ENCODE data around the gene HEPH. TPM values are rescaled to one million over a fixed set of nuclear protein-coding genes. Genes with fewer than 3 reads are reported as not detected.
"Not testable (repeated sequence)": the region's sequence is repeated elsewhere in the genome, so short reads cannot be mapped to it uniquely, and the experiment has no call there.

Gene HEPH
- total RNA-seq, result 0.18 TPM in 1 of 2 replicates, not detected in the other

DNA sequence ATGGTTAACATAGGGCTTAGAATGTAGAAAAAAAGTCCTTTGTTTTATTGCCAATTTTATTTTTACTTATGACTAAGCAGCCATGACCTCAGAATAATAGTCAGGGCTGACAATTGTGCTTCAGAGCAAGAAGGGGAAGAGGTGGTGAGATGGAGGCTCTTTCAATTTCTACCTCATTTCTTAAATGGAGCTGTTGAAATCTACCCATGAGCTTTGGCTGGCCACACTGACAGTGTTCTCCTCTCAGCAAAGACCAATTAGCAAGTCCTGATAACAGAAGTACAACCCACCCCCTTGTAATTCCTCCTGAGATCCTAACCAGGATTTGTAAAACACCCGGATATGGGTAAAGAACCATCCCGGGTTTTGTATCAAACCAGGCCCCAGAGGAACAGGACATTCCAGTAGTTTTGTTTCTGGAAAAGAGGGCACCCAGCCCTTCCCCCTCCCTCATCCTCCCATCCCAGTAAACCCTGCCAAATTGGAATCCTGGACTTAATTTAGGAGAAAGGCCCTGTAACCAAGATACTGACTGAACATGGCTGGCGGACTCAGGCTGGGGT is at the start of gene HEPH:
Gene HEPH, plus strand, starts transcription at position 399 of the 563 bp plus-strand sequence. CDS start 6,324 bp downstream, outside the sequence.
- intact Hi-C loops (cut with micrococcal nuclease), result no loop called here

GRCh38 chrX:66118722-66119121 is 45.3 kb upstream of the HEPH start:
- intact Hi-C loops (cut with micrococcal nuclease), result not testable (repeated sequence)

GRCh38 chrX:66121354-66121753 is 42.7 kb upstream of the HEPH start:
- intact Hi-C loops (cut with micrococcal nuclease), result not testable (repeated sequence)

- intact Hi-C loops (cut with micrococcal nuclease), result no loop called here
Measured at GRCh38 chrX:66126662-66127061, 37.4 kb upstream of the HEPH start.

- intact Hi-C loops (cut with micrococcal nuclease), result no loop called here
Measured at GRCh38 chrX:66130469-66130868, 33.6 kb upstream of the HEPH start.

DNA sequence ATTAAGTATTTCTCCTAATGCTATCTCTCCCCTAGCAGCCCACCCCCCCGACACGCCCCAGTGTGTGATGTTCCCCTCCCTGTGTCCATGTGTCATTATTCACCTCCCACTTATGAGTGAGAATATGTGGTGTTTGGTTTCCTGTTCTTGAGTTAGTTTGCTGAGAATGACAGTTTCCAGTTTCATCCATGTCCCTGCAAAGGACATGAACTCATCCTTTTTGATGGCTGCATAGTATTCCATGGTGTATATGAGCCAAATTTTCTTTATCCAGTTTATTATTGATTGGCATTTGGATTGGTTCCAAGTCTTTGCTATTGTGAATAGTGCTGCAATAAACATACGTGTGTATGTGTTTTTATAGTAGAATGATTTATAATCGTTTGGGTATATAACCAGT is 28.8 kb upstream of the HEPH start:
- intact Hi-C loops (cut with micrococcal nuclease), result not testable (repeated sequence)

- intact Hi-C loops (cut with micrococcal nuclease), result no loop called here
Measured at GRCh38 chrX:66142351-66142750, 21.7 kb upstream of the HEPH start.

GRCh38 chrX:66144258-66144657 is 19.8 kb upstream of the HEPH start:
- intact Hi-C loops (cut with micrococcal nuclease), result no loop called here

- intact Hi-C loops (cut with micrococcal nuclease), result no loop called here
Measured at GRCh38 chrX:66149519-66149918, 14.5 kb upstream of the HEPH start.

GRCh38 chrX:66150163-66150562 is 13.9 kb upstream of the HEPH start:
- intact Hi-C loops (cut with micrococcal nuclease), result no loop called here

- intact Hi-C loops (cut with micrococcal nuclease), result no loop called here
Measured at GRCh38 chrX:66162331-66162822, 1.7 kb upstream of the HEPH start.

GRCh38 chrX:66163447-66163846 is 600 bp upstream of the HEPH start:
- intact Hi-C loops (cut with micrococcal nuclease), result no loop called here

GRCh38 chrX:66164470-66164869 is 423 bp downstream of the HEPH start:
- intact Hi-C loops (cut with micrococcal nuclease), result no loop called here

DNA sequence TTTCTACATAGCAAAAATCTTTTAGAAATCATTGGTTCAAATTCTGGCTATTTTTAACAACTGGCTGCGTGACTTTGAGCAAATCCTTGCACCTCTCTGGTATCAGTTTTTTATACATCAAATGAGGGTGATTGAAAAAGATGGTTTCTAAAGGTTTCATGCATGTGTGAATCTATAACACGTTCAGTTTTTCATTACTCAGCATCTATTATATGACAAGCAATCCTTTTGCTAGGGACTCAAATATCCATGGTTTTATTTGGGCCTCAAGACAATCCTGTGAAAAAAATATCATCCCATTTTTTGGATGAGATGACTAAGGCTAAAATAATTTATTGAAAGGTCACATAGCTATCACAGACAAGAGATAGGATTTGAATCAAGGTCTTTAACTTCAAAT is 884 bp downstream of the HEPH start:
- intact Hi-C loops (cut with micrococcal nuclease), result no loop called here

GRCh38 chrX:66166671-66167070 is 2.6 kb downstream of the HEPH start:
- intact Hi-C loops (cut with micrococcal nuclease), result no loop called here

GRCh38 chrX:66167431-66167830 is 3.4 kb downstream of the HEPH start:
- intact Hi-C loops (cut with micrococcal nuclease), result no loop called here

GRCh38 chrX:66176134-66176533 is 12.1 kb downstream of the HEPH start:
- intact Hi-C loops (cut with micrococcal nuclease), result no loop called here

- intact Hi-C loops (cut with micrococcal nuclease), result no loop called here
Measured at GRCh38 chrX:66191563-66191962, 27.5 kb downstream of the HEPH start.

DNA sequence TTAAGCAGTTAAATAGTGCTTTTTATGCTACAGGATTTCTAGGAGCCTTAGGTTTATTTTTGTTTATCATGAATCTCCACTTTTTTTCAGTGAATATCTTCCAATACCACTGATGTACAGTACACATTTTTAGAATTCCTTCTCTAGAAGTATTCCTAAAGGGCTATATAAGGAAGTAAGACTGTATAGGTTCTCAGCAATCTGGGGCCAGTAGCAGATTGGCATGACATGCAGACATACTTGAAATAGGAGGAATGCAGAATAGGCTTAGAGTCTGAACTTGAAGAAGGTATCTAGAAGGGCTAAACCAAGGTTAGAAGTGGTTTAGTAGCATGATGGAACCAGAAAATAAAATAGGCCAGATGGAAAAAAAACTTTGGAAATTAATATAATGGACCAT is 29.8 kb downstream of the HEPH start:
- intact Hi-C loops (cut with micrococcal nuclease), result no loop called here

GRCh38 chrX:66200050-66200664 is 36.1 kb downstream of the HEPH start:
- intact Hi-C loops (cut with micrococcal nuclease), result loop anchor here (2.0 to 5.0 kb wide), 2 partner anchors 207 to 529 kb away; no protein-coding TSS in a partner anchor

DNA sequence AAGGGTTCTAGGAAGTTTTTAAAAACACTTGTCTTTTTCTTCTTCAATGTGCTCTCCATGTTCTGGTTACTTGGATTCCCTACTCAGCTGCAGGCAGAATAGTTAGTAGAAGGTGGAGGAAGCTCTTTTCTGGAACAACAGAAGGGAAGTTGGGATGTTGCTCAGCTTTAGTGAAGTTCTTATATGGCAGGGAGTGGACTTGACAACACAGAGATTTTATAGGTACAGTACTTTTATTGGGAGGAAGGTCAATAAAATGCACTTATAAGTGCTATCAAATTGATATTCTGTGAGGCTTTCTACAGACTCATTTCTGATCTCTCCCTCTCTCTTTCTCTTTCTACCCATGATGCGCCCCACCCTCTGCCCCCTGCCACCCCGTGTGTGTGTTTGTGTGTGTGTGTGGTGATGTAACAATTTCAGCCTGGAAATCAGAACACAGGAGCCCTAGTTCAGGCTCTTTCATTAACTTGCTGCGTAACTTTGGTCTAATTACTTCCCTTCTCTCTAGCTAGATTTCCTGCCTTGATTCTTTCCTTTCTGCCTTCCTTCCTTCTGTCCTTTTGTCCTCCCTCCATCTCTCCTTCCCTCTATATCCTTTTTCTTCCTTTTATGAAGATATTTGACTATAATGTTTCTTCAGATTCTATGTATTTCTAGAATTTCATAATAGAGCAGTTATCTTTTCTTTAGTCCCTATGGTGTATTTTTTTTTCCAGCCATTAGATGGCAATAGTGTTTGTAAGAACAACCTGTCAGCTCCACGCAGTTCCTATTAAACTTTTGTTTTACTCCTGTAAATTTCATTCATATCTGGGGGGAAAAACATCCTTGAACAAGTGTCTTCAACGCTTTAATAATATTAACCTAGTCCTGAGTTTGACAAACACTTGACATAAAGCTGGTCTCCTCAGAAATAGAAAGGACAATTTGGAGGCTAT is 37.1 kb downstream of the HEPH start:
- intact Hi-C loops (cut with micrococcal nuclease), result loop anchor here (2.0 to 5.0 kb wide), 2 partner anchors 206 to 528 kb away; no protein-coding TSS in a partner anchor

GRCh38 chrX:66203114-66203513 is 39.1 kb downstream of the HEPH start:
- intact Hi-C loops (cut with micrococcal nuclease), result loop anchor here (5.0 kb wide), 1 partner anchor 204 kb away; no protein-coding TSS in a partner anchor

Data from T-helper 2 cell treated with Interferon-gamma antibody and Interleukin-4, amounts not matched to agents 100 ng/mL and 5 ng/mL, for 36 hours (primary cell).